ENCODE results near the gene IQCF2. TPM values are rescaled to one million over a fixed set of nuclear protein-coding genes. Genes with fewer than 3 reads are reported as not detected.

Gene IQCF2
- total and polyA plus RNA-seq, 2 of the 13 experiments (the other 11 are each of a cell fraction or from before 2014, with no cell fraction given): not detected

DNA sequence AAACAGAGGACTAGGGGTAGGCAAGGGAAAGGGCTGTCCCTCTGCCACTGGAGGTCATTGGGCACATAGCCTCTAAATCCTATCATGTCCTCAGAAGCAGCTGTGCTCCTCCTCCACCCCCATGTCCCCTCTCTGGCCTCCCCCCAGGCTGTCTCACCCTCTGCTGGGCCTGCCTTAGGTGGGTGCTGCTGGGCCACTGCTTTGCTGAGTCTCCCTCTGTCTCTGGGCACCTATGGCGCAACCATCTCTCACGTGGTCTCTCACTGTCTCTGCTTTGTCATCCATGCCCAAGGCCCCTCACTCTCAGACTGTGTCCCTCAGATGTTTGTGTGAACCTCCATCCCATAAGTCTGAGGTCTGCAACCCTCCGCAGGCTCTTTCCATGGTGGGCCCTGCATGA, 47.4 kb upstream of the IQCF2 start:
- Histone ChIP-seq H3K4me1 (ENCODE audit: insufficient read depth, low read length) (no peaks in the 10 kb centered on the region), H3K4me2 (ENCODE audit: low read depth, low read length) (no peak overlapping the region), H4K20me1 (ENCODE audit: insufficient read depth, low read length) (no peaks in the 10 kb centered on the region), H2AFZ (ENCODE audit: low read length) (no peak overlapping the region), H3K9ac (ENCODE audit: insufficient read depth, low read depth, low read length) (no peak overlapping the region), H3K9me3 (ENCODE audit: low read length) (no peaks in the 10 kb centered on the region), H3K36me3 (replicated peaks in 1 of 2; ENCODE audit: control insufficient read depth in 1 of 2, insufficient read depth in 2 of 2, low read length in 2 of 2) (no peaks in the 10 kb centered on the region), H3K79me2 (ENCODE audit: insufficient read depth, low read length) (no peaks in the 10 kb centered on the region), H3K27me3 (ENCODE audit: control insufficient read depth in 1 of 2, insufficient read depth in 2 of 2, low read length in 2 of 2) (peaks cover 0 to 14% of the 10 kb centered on the region in 2 experiments; a peak in 3 of 5 replicates), H3K4me3 (replicated peaks in 1 of 3; ENCODE audit: insufficient read depth in 1 of 3, low read depth in 2 of 3, low read length in 3 of 3) (no peak overlapping the region), H3K27ac (ENCODE audit: extremely low read length, insufficient read depth, low read length) (no peak overlapping the region)
- WGBS (ENCODE audit: low lambda C conversion rate): 66% methylated on average over 3 of the region's 3 CpGs
- POLR2A ChIA-PET: no interaction called here
- DNase-seq (ENCODE audit: low spot score) (no peak), FAIRE-seq (no peak), ATAC-seq (no peak)
- TF ChIP-seq RFX5 (IDR thresholded peaks at IDR 0.05; ENCODE audit: low read depth, low read length) (no peak), THAP9 (CRISPR knock-in tag; IDR thresholded peaks at IDR 0.05; ENCODE audit: borderline replicate concordance) (no peak), CEBPB (IDR thresholded peaks at IDR 0.05; ENCODE audit: borderline replicate concordance, low read depth, low read length) (0 out of 2 replicates have a peak, but pooled peaks have one; percentile 27)
- CTCF ChIA-PET (ENCODE audit: low intra/inter-chr PET ratio, low total read pairs): no interaction called here
- intact Hi-C loops (cut with micrococcal nuclease; ENCODE audit: unreplicated experiment): loop anchor here (10.0 kb wide), 1 partner anchor 471 kb away; the partner anchor contains the start of gene GLYCTK
- in situ Hi-C loops (cut with HindIII; ENCODE audit: extremely low pct_ligation_motif_present, low pct_unique_long_range_greater_than_20kb): no loop called here
- no TSS peak for BruUV-seq (replicated peaks)

- TF ChIP-seq SMAD9 (CRISPR knock-in tag; IDR thresholded peaks at IDR 0.05) (no peak), ZNF333 (CRISPR knock-in tag; IDR thresholded peaks at IDR 0.05; ENCODE audit: borderline replicate concordance) (no peak), NPAS2 (CRISPR knock-in tag; IDR thresholded peaks at IDR 0.05; ENCODE audit: borderline replicate concordance) (no peak), KMT2B (CRISPR knock-in tag; IDR thresholded peaks at IDR 0.05) (no peak), ZNF512 (CRISPR knock-in tag; IDR thresholded peaks at IDR 0.05) (no peak), BATF2 (CRISPR knock-in tag; IDR thresholded peaks at IDR 0.05) (no peak), ADNP (CRISPR knock-in tag; IDR thresholded peaks at IDR 0.05) (no peak), JUNB (CRISPR knock-in tag; IDR thresholded peaks at IDR 0.05; ENCODE audit: borderline replicate concordance) (no peak), MBD4 (IDR thresholded peaks at IDR 0.05; ENCODE audit: borderline replicate concordance, low read length) (no peak)
- WGBS (ENCODE audit: low lambda C conversion rate): 0% methylated on average over 1 of the region's 4 CpGs
- Histone ChIP-seq H3K4me2 (ENCODE audit: low read depth, low read length) (no peak overlapping the region), H3K36me3 (replicated peaks in 1 of 2; ENCODE audit: control insufficient read depth in 1 of 2, insufficient read depth in 2 of 2, low read length in 2 of 2) (no peaks in the 10 kb centered on the region), H4K20me1 (ENCODE audit: insufficient read depth, low read length) (no peaks in the 10 kb centered on the region), H3K79me2 (ENCODE audit: insufficient read depth, low read length) (no peaks in the 10 kb centered on the region), H2AFZ (ENCODE audit: low read length) (no peak overlapping the region), H3K9me3 (ENCODE audit: low read length) (no peaks in the 10 kb centered on the region), H3K4me3 (replicated peaks in 1 of 3; ENCODE audit: insufficient read depth in 1 of 3, low read depth in 2 of 3, low read length in 3 of 3) (no peak overlapping the region), H3K27ac (ENCODE audit: extremely low read length, insufficient read depth, low read length) (no peak overlapping the region), H3K9ac (ENCODE audit: insufficient read depth, low read depth, low read length) (no peak overlapping the region), H3K4me1 (ENCODE audit: insufficient read depth, low read length) (no peaks in the 10 kb centered on the region), H3K27me3 (ENCODE audit: control insufficient read depth in 1 of 2, insufficient read depth in 2 of 2, low read length in 2 of 2) (peaks cover 0 to 27% of the 10 kb centered on the region in 2 experiments; a peak in 3 of 5 replicates)
- no TSS peak for BruUV-seq (replicated peaks)
- in situ Hi-C loops (cut with HindIII; ENCODE audit: extremely low pct_ligation_motif_present, low pct_unique_long_range_greater_than_20kb) (no loop called here), intact Hi-C loops (cut with micrococcal nuclease; ENCODE audit: unreplicated experiment) (loop anchor here (5.0 to 10.0 kb wide), 2 partner anchors 469 to 1138 kb away; partner anchors contain the start of gene GLYCTK)
- POLR2A ChIA-PET: no interaction called here
- DNase-seq (ENCODE audit: low spot score) (no peak), ATAC-seq (no peak), FAIRE-seq (no peak)
- CTCF ChIA-PET (ENCODE audit: low intra/inter-chr PET ratio, low total read pairs): no interaction called here
Measured at GRCh38 chr3:51815614-51816013, 45.8 kb upstream of the IQCF2 start.

Measured in HepG2 (cell line).